GM11168 (cell line): ENCODE measurements around the gene P4HA3.
"Not testable (repeated sequence)": the region's sequence is repeated elsewhere in the genome, so short reads cannot be mapped to it uniquely, and the experiment has no call there.

Source experiments
- in situ Hi-C: fragments of 300-500 bp; cut with MboI; formaldehyde crosslinking; loops from one replicate; pipeline ENCODE4 v1.12.0; 2022; ENCODE audit warnings: low sequenced_read_pairs; ENCODE audit not compliant: unreplicated experiment

P4HA3 gene

DNA sequence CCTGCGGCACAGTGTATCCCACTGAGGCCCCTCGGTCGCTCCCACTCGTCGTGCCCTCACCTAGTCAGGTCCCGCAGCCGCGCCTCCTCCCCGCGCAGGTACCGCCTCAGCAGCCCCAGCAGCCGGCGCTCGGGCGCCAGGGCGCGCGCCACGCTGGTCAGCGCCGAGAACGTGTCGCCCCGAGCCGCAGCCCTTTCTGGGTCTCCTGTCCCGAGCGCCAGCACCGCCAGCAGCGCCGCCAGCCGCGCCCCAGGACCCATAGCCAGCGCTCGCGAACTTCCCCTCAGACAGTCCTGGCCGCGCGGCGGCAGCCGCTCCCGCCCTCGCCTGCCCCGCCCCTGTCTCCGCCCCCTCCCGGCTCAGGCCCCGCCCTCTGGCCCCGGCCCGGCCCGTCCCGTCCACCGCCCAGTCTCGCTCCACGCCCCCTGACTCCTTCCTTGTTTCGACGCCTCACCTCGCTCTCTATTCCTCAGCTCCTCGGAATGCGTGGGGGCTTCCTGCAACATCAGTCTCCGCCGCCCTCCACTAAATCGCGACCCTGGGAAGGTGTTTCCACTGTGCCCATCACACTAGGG is at the start of gene P4HA3:
Gene P4HA3, minus strand, starts transcription at position 289 of the 575 bp plus-strand sequence. Its CDS starts 29 bp downstream, at position 260.
- in situ Hi-C loops, result no loop called here

GRCh38 chr11:74357449-74357848 is 46.0 kb upstream of the P4HA3 start:
- in situ Hi-C loops, result no loop called here

GRCh38 chr11:74355626-74356025 is 44.2 kb upstream of the P4HA3 start:
- in situ Hi-C loops, result no loop called here

- in situ Hi-C loops, result no loop called here
Measured at GRCh38 chr11:74354036-74354435, 42.6 kb upstream of the P4HA3 start.

DNA sequence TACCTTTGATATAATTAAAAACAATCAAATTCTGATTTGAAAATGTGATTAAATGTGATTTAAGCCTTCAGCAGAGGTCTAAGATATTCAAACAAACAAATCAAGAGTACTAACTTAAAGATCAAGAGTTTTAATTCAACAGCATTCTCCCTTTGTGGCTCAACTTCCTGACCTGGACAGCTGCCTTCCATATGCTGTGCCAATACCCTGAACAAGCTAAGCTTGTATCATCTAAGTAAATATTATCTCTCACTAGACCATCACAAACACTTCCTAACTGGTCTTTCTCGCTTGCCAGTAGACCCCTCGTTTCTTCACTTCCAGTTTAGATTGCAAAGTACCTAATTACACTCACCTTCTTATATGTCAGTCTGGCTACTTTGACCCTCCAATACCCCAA is 35.9 kb upstream of the P4HA3 start:
- in situ Hi-C loops, result no loop called here

DNA sequence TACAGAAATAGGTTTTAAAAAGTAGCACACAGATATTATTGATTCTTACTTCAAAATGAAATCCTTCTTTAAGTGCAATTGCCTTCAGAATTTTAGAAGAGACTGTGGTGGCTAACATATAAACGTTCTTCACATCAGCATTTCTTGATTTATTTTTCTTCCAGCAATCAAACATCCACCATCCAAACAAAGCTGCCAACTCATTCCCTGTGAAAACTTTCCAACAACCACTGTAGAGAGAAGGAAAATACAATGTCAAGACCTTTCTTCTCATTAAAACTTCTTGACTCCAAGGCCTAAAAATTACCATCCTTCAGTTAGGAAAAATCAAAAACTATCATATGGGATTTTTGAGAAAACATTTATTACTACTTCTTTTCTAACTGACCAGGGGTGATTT is 34.0 kb upstream of the P4HA3 start:
- in situ Hi-C loops, result no loop called here

- in situ Hi-C loops, result no loop called here
Measured at GRCh38 chr11:74341921-74342320, 30.5 kb upstream of the P4HA3 start.

DNA sequence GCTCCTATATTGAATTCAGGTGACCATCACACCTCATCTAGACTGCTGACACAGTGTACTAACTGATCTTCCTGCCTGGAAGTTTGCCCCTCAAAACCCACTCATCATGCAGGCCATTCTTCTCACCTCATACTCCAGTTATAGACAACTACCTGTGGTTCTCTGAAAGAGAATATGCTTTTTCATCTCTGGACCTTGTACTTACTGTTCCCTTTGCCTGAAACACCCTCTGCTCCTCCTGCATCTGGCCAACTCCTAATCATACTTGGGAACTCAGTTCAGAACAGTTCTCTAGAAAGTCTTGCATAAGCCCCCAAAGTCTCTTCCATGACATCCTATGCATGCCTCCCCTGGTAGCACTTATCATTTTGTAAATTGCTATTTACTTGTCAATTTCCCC is 28.2 kb upstream of the P4HA3 start:
- in situ Hi-C loops, result no loop called here

GRCh38 chr11:74338963-74339362 is 27.5 kb upstream of the P4HA3 start:
- in situ Hi-C loops, result no loop called here

GRCh38 chr11:74333193-74333592 is 21.8 kb upstream of the P4HA3 start:
- in situ Hi-C loops, result no loop called here

GRCh38 chr11:74332291-74332690 is 20.9 kb upstream of the P4HA3 start:
- in situ Hi-C loops, result no loop called here

DNA sequence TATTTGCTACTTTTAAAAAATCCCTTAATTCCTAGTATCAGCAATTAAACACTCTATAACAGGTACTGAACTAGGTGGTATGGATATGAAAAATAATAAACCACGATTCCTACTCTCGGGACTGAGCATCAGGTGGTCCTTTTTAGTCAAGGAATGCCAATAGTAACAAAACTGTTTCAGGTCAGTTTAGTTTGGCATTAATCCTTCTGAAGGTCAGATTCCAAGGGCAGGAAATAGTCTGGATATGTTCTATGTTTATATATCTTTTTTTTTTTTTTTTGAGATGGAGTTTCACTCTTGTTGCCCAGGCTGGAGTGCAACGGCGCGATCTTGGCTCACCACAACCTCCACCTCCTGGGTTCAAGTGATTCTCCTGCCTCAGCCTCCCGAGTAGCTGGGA is 19.6 kb upstream of the P4HA3 start:
- in situ Hi-C loops, result not testable (repeated sequence)

- in situ Hi-C loops, result no loop called here
Measured at GRCh38 chr11:74330075-74330858, 18.8 kb upstream of the P4HA3 start.

DNA sequence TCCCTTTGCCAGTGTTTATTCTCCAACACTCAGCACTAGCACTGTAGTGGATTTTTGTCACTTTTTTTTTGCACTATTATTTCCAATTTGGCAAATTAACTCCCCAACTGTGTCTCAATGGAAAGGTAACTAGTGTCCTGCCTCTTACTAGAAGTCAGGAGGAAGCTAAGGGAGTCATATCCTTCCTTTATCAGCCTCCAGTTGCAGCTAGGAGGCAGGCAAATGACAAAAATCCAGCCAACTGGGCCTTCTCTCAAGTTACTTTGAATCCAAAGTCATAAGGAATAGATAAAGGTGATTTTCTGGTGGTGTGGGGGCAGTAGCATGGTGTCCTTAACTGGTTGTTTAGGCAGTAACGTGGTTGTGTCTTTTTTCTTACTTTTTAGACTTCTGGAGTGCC is 15.6 kb upstream of the P4HA3 start:
- in situ Hi-C loops, result no loop called here

GRCh38 chr11:74326665-74327064 is 15.2 kb upstream of the P4HA3 start:
- in situ Hi-C loops, result no loop called here

- in situ Hi-C loops, result no loop called here
Measured at GRCh38 chr11:74325649-74326645, 14.5 kb upstream of the P4HA3 start.

- in situ Hi-C loops, result no loop called here
Measured at GRCh38 chr11:74322667-74323066, 11.2 kb upstream of the P4HA3 start.

- in situ Hi-C loops, result no loop called here
Measured at GRCh38 chr11:74321487-74322188, 10.2 kb upstream of the P4HA3 start.

GRCh38 chr11:74320538-74320937 is 9.1 kb upstream of the P4HA3 start:
- in situ Hi-C loops, result no loop called here

- in situ Hi-C loops, result no loop called here
Measured at GRCh38 chr11:74319139-74319816, 7.8 kb upstream of the P4HA3 start.
